ENCODE data around the gene MVD.

DNA sequence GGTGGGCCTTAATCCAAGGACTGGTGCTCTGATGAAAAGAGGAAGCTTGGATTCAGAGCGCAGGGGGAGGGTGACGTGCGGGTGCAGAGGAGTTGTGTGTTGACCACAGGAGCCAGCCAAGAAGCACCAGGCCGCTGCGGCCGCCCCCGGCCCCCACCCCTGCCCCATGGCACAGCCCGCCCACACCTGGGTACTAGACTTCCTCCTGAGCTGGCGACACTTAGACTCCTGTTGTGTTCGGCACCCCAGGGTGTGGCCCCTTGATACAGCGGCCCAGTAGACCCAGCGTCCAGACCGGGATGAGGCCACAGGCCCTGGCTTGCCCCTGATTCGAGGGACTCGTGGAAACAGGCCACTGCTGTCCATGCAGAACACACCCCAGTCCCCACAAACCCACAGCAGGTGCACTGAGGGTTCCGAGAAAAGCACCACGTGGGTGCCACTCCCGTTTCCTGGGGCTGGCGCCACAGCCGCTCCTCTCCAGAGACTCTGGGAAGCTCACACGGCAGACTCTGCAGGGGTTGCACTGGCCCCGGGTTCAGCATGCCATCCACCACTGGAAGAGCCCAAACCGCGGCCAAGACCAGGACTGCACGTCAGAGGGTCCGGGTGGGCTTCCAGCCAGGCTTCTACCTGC lies 29.2 kb upstream of the MVD start:
- TF ChIP-seq POLR2A (IDR thresholded peaks at IDR 0.05) (no peak), POLR2AphosphoS5 (IDR thresholded peaks at IDR 0.05) (no peak)
